GM18870 (cell line): ENCODE measurements around the gene ZCCHC8.
"Not testable (repeated sequence)": the region's sequence is repeated elsewhere in the genome, so short reads cannot be mapped to it uniquely, and the experiment has no call there.

Experiments used
- ATAC-seq: cut with Tn5 transposase; IDR thresholded peaks from one replicate; pipeline ENCODE4 v1.9.1; 2021; ENCODE audit warnings: moderate library complexity; ENCODE audit not compliant: unreplicated experiment

Gene ZCCHC8

DNA sequence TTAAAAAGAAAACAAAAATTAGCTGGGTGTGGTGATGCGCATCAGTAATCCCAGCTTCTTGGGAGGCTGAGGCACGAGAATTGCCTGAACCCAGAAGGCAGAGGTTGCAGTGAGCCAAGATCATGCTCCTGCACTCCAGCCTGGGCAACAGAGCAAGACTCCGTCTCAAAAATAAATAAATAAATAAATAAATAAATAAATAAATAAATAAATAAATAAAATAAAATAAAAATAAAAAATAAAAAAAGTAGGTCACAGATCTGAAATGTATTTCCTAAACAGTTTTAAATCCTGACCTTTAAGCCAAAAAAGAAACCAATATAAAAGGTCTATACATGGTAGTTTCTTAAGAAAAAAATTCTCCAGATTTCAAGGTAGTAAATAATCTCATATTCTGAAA, 12.3 kb upstream of the ZCCHC8 start:
- not testable (repeated sequence) for ATAC-seq

DNA sequence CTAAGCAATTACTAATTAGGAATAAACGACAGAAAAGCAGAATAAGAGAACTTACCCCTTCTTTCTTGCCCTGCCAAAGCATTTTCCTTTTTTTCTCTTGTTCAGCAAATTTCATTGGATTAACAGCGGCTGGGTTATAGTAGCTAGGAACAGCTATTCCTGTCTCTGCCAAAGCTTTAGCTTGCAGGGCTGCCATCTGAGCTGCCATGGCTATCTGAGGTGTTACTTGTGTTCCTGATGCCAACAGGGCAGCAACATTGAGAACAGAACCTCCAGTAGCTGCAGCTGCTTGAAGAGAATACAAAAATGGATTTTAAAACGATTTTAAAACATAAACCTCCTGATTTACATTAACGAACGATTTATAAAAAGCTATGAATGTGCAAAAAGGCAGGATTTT, 7.4 kb upstream of the ZCCHC8 start:
- no peak for ATAC-seq

DNA sequence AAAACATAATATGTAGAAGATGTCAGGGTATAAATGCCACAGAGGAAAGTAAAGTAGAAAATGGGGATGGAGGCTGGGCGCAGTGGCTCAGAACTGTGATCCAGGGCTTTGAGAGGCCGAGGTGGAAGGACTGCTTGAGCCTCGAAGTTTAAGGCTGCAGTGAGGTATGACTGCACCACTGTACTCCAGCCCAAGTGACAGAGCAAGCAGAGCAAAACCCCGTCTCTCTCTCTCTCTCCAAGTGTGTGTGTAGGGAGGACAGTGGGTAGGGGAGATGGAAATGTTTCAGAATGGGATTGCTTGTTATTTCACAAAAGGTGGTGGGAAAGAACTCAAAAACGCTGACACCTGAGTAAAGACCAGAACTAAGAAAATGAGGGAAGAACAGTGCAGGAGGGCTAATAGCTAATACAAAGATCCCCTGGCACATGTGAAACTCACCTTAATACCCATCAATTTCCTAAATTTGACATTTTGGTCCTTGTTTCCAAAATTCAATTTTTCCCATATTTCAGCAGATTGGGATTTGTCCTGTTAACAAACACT, 5.7 kb upstream of the ZCCHC8 start:
- no peak for ATAC-seq

DNA sequence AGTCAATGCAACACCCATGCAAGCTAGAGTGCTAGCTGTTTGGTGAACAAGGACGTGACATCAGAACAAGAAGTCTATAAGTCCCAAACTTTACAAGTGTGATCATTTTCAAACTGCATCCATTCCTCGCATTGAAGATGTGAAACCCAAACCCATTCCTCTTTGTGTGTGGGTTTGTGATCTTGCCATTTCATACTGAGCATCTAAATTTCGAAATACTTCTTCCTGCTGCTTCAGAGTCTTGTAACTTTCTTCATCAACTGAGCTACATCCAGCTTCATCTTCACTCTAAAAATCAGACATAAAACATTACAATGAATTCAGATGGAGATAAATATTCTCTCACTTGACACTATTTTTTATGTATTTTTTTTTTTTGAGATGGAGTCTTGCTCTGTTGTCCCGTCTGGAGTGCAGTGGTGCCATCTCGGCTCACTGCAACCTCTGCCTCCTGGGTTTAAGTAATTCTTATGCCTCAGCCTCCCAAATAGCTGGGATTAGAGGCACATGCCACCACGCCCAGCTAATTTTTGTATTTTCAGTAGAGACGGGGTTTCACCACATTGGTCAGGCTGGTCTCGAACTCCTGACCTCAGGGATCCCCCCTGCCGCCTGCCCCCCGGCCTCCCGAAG, 4.8 kb upstream of the ZCCHC8 start:
- ATAC-seq = no peak

DNA sequence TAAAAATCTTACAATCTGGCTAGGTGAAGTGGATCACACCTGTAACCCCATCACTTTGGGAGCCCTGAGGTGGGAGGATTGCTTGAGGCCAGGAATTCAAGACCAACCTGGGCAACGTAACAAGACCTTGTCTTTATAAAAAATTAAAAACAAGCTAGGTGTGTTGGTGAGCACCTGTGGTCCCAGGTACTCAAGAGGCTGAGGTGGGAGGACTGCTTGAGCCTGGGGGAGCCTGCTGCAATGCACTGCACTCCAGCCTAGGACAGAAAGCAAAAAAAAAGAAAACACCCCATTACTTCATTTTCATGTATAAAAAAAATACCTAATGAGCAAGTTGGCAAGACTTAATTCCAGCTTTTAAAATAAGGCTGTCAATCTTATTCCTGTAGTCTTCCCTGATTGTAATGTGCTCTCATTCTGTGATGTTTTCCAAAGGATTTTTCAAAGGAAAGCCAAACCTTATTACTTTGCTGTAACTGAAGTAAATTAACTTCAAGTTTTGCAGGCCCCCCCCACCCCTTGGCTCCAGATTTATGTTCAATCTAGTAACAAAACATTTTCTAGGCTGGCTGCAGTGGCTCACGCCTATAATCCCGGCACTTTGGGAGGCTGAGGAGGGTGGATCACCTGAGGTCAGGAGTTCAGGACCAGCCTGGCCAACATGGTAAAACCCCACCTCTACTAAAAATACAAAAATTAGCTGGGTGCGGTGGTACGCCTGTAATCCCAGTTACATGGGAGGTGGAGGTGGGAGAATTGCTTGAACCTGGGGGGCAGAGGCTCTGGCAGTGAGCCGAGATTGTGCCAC, 3.3 kb upstream of the ZCCHC8 start:
- ATAC-seq = no peak

DNA sequence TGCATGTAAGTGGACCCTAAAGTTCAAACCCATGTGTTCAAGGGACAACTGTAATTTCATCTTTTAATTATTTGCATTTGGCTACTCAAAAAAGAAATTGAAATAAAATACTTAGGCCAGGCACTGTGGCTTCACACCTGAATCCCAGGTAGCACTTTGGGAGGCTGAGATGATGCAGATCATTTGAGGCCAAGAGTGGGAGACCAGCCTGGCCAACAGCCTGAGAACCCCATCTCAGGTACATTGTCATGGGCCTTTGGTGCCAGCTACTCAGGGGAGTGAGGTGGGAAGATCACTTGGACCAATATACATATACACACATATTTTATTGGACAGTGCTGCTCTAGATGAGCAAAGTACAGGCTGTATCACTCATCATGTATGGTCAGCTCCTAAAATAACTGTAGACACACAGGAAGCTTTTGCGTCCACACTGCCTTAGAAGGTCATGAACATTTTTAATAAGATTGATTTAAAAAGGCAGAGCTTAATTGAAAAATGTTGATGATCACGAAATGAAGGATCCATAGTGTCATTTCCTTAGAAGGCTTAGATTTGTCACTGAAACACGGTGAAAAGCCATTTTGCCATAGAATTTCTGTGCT, 2.5 kb upstream of the ZCCHC8 start:
- no peak for ATAC-seq

DNA sequence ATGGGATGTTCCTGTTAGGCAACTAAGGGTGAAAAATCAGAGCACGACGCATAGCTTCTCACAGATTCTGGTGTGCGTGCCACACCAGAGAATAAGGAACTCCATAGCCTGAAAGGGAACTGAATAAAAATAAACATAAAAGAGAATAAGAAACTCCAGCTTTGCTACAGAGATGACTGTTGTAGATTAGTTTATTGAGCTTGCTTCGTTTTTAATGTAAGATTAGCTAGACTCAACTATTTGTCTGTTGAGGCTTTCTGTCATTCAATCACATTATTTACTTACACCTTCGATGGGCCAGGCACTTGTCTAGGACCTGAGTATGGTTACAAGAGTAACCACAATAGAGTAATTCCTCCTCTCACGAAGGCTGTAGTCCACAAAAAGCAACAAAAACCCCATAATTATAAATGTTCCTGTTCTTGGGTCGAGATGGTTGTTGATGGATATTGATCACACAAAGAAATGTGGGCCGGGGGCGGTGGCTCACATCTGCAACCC, 807 bp upstream of the ZCCHC8 start:
- ATAC-seq = no peak

DNA sequence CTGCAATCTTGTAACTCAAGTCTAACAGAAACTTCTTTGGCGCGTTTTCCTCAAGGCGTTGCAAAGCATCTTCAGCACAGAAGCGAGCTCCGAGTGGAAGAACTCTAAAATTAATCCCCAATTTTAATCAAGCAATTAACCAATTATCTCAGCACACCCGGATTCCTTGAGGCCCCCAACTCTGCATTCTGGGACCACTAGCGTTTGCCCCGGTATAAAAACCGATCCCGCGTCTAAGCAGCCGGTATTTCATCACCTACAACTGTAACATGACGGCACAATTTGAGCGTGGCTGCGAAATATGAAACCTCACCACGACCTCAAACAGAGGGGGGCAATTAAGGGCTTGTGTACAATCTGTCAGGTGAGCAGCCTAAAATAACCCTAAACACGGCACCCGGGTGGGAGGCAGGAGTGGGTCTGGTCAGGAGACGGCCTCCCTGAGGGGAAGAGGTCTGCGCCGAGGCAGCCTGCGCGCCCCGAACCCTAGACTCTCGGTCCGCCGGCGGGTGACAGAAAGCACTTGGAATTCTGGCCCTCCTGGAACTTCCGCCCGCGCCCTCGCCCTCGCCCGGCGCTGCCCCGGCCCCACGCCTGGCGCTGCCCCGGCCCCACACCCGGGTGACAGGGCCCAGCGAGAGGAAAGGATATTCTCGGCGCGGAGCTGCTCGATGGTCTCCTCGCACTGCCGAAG, 594 bp downstream of the ZCCHC8 start:
- no peak for ATAC-seq

DNA sequence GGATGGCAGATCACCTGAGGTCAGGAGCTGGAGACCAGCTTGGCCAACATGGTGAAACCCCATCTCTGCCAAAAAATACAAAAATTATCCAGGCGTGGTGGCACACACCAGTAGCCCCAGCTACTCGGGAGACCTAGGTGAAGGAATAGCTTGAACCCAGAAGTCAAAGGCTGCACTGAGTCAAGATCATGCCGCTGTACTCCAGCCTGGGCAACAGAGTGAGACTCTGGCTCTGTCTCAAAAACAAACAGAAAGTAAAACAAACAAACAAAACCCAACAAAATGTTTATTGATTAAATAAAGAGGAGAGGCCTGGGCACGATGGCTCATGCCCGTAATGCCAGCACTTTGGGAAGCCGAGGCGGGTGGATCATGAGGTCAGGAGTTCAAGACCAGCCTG, 5.5 kb downstream of the ZCCHC8 start:
- no peak for ATAC-seq

DNA sequence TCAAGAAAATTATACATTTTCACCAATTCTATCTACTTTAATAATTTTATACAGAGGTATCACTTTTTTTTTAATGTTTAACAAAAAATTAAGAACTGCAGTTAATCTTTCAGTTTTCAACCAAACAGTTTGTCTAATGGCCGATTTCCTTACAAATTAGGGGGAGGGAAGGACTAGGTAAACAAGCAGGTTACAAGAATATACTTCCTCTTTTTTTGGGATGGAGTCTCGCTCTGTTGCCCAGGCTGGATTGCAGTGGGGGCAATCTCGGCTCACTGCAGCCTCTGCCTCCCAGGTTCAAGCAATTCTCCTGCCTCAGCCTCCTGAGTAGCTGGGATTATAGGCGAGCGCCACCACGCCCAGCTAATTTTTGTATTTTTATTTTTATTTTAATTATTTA, 7.5 kb downstream of the ZCCHC8 start:
- ATAC-seq = not testable (repeated sequence)

DNA sequence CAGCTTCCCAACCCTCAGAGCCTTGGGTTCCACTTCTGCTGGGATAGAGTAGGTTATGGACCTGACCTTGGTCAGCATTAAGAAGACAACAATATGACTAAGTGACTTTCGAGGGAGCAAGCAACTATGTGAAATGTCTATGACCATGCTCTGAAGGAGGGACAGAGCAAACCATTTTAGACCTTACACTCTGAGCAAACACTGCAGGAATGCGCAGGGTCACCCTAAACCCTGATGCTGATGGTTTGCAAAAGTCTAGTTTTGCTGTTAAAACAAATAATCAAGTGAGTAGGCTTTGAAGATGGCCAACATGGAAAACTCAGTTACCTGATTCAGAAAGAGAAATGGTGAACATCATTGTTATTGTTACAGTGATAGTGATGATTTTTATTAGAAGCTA, 8.7 kb downstream of the ZCCHC8 start:
- no peak for ATAC-seq

DNA sequence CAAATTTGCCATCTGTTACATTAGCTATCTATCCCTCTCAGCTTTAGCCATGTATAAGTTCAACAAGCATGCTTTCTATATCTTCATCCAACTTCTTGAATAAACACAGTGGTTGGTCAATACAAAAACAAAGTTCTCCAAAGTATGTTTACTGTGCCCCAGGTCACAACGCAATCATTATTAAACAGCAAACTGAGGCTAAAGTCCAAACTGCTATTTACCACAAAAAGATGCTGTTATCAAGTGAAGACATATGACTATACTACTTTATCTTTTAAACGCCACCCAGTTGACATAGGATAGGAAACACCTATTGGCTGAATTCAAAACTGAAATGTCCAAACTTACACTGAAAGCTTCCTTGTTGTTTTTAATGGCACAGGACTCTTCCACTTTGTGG, 11.7 kb downstream of the ZCCHC8 start:
- no peak for ATAC-seq

DNA sequence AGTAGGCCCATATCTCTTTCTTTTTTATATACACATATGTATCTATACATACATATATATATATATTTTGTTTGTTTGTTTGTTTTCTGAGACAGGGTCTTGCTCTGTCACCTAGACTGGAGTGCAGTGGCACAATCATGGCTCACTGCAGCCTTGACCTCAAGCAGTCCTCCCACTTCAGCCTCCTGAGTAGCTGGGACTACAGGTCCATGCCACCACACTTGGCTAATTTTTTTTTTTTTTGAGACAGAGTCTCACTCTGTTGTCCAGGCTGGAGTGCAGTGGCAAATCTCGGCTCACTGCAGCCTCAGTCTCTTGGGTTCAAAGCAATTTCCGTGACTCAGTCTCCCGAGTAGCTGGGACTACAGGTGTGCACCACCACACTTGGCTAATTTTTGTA, 12.9 kb downstream of the ZCCHC8 start:
- not testable (repeated sequence) for ATAC-seq

DNA sequence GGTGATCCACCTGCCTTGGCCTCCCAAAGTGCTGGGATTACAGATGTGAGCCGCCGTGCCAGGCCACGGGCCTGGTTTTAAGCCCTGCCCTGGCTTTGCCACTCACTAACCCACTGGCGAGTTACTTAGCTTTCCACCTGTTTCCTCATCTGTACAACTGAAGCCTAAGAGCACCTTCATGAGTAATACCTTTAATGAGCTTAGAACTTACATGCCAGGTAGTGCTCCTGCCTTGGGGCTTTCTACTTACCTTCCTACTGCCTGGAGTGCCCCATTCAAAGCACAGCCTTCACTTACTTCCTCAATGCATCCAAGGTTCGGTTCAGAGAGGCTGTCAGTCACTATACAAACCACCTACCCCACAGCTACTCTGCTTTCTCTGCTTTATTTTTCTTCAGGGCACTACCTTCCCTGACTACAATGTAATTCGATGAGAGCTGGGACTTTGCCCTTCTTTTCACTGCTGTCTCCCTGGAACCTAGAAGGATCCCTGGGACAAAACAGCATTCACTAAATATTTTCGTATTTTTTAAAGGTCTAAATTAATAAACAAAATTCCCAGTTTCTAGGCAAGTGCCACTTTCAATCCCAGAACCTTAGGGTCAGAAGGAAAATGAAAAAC, 13.8 kb downstream of the ZCCHC8 start:
- ATAC-seq = no peak

DNA sequence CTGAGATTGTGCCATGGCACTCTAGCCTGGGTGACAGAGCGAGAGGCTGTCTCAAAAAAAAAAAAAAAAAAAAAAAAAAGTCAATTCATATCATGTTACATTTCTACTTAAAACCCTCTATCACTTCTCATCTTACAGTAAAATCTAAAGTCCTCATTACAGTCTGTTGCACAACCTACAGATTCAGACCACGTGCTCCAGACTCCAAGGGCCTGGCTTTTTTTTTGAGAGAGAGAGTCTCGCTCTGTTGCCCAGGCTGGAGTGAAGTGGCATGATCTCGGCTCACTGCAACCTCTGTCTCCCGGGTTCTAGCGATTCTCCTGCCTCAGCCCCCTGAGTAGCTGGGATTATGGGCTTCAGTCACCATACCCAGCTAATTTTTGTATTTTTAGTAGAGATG, 14.4 kb downstream of the ZCCHC8 start:
- not testable (repeated sequence) for ATAC-seq

DNA sequence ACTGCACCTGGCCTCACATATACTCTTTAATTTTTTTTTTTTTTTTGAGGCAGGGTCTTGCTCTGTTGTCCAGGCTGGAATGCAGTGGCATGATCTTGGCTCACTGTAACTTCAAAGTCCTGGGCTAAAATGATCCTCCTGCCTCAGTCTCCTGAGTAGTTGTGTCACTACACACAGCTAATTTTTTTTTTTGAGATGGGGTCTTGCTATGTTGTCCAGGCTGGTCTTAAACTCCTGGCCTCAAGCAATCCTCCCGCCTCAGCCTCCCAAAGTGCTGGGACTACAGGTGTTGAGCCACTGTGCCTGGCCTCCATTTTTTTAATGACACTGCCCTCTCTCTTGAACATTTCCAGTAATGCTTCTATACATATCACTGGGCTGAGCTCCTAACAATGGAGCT, 16.3 kb downstream of the ZCCHC8 start:
- not testable (repeated sequence) for ATAC-seq

DNA sequence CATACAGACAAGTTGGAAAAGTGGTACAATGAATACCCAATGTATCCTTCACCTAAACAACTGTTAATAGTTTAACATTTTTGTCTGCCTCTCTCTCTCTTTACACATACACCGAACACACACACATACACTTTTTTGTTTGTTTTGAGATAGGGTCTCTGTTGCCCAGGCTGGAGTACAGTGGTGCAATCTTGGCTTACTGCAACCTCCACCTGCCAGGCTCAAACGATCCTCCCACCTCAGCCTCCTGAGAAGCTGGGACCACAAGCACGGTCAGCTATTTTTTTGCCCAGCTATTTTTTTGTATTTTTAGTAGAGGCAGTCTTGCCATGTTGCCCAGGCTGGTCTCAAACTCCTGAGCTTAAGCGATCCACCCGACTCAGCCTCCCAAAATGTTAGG, 16.8 kb downstream of the ZCCHC8 start:
- no peak for ATAC-seq

DNA sequence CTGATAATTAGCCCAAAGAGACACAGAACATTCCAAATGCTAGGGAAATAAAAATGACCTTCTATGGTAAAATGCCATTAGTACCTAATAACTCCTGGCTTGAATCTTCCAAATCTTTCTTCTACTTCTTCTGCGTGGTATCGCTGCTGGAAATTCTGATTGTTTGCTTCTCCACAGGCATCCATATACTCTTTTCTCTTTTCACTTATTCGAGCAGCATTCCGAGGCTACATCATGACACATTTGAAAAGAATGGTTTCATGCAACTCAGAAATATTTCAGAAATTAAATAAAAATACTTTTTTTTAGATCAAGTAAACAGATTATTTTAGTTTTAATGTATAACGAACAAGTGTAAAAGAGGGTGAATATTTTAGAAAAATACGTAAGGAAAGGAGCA, 18.9 kb downstream of the ZCCHC8 start:
- ATAC-seq = no peak

DNA sequence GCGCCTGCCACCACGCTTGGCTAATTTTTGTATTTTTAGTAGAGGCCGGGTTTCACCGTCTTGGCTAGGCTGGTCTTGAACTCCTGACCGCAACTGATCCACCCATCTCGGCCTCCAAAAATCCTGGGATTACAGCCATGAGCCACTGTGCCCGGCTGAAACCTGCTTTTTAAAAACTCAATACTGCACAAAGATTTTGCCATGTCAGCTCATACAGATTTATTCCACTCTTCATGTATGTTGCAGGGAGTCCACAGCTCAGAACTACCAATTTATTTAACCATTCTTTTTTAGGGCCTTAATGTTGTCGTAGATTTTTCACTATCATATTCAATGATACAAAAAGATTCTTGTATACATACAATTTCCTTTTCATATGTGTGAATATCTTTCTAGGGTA, 20.0 kb downstream of the ZCCHC8 start:
- ATAC-seq = no peak

DNA sequence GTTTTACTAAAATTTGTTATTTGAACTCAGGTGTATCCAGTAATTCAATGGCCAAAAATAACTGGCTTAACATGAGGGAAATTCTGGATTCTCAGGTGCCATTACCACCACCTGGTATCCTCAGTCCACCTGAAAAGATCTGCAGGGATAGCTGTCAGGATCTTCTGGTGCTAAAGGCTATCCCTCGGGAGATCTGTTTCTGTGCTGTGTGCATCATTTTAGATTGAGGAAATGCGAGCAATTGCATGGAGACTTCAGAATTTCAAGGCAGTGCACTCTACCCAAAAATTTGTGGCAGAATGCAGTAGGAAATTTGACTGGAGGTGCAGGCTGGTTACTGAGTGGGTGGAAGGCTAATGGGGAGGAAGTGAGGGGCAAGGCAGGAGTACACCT, 26.4 kb downstream of the ZCCHC8 start:
- no peak for ATAC-seq
